ENCODE data around the gene IL18BP.

The IL18BP gene

GRCh38 chr11:72012897-72013721 is 14.4 kb downstream of the IL18BP start:
- DNase-seq (ENCODE audit: low spot score) = no peak

GRCh38 chr11:72013765-72014711 is 15.3 kb downstream of the IL18BP start:
- no peak for DNase-seq (ENCODE audit: low spot score)

DNA sequence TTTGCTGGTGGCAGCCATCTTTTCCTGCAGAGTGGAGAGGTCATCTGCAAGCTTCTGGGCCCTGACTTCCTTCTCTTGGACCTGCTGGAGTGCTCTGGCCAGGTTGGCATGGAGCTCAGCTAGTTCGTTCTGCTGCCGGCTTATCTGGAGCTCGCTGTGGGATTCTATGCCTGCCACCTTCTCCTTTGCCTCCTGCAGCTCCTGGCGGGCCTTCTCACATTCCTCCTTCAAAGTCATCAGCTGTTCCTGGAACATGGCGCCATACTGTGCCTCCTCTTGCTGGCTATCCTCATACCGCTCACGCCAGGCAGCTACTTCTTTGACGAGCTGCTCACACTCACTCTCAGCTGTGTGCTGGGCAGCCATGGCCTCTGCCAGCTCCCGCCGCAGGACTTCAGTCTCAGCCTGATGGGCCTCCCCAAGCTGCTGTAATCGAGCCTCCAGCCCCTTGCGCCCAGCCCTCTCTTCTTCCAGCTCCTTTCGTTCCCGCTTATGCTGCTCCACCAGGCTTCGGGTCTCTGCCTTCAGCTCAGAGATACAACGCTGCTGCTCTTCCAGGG is 16.1 kb downstream of the IL18BP start:
- no peak for DNase-seq (ENCODE audit: low spot score)

- DNase-seq (ENCODE audit: low spot score) = no peak
Observed at GRCh38 chr11:72015511-72016061, 16.9 kb downstream of the IL18BP start.

- DNase-seq (ENCODE audit: low spot score) = no peak
Observed at GRCh38 chr11:72018171-72018570, 19.5 kb downstream of the IL18BP start.

DNA sequence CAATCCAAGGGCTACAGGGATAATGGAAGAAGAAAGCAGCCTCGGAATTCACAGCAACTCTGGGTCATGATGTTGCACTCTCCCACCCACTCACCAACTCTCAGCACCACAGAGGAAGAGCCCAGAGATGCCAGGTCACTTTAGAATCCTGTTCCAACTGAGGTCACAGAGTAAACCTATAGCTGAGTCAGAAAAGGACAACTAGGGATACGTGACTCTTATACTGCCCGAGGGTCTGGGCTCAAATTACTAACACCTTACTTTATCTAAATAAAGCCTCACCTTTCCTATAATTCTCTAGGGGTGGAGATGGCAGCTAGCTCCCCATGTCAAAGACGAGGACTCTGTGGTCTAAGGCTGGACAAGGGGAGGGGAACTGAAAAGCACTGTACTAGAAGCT is 24.6 kb downstream of the IL18BP start:
- no peak for DNase-seq (ENCODE audit: low spot score)

- no peak for DNase-seq (ENCODE audit: low spot score)
Observed at GRCh38 chr11:72024069-72024754, 25.5 kb downstream of the IL18BP start.

- no peak for DNase-seq (ENCODE audit: low spot score)
Observed at GRCh38 chr11:72026090-72026489, 27.4 kb downstream of the IL18BP start.

DNA sequence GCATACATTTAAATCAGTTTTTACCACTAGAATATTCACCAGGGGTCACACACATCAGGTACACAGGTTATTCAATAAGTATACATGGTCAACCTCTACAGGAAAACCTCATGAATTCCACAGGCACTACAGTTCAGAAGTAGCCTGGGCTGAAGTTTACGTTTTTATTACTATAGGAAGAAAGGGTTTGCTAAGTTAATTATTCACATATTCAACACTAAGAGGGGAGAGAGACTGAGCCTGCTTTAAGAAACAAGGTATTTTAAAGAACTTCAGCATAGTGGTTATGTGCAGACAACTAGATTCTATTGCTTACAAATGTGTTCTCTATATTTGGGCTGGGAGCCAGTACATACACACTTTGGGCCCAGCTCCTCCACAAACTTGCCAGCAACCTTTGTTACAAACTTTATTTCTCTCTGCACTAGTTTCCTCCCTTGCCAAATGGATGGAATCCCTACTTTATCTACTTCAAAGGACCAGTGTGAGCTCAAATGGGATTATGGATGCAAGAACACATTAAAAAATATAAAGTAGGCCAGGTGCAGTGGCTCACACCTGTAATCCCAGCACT is 31.9 kb downstream of the IL18BP start:
- DNase-seq (ENCODE audit: low spot score) = no peak

- DNase-seq (ENCODE audit: low spot score) = no peak
Observed at GRCh38 chr11:72036687-72037086, 38.0 kb downstream of the IL18BP start.

GRCh38 chr11:72037554-72038311 is 39.0 kb downstream of the IL18BP start:
- DNase-seq (ENCODE audit: low spot score) = no peak

GRCh38 chr11:72038491-72038890 is 39.8 kb downstream of the IL18BP start:
- DNase-seq (ENCODE audit: low spot score) = no peak

DNA sequence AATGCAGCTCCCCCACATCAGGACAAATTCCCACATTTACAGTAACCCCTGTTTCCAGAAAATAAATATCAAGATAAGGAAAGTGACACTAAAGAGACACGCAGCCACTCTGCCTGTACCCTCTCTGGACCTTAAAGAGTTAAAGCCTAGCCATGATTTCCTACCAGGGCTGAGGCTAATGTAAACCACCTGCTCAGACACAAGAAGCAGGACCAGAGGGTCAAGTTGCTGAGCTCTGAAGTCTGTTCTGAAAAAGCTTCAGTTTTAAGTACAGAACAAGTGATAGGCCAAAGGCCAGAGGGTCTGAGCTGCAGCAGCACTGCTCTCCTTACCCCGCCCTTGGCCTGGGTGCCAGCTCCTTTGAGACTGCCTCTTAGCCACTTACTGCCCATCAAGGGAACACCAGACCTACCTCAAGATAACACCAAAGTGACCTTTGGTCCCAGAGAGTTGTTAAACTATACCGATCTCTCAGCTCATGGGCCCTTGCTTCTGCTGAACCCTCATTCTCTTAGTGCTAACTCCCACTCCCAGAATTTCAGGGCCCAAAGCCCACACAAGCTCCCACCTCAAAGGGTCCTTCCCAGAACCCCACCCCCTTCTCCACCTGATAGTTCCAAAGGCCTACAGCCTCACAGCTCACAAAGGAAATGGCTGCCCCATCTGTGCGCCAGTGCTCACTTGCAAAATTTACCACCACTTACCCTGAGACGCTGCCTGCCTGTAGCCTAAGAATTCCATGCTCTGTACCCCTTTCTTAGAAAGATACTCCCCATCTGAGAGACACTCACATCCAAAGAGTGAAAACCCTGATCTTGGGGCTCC is 40.5 kb downstream of the IL18BP start:
- DNase-seq (ENCODE audit: low spot score) = no peak

- DNase-seq (ENCODE audit: low spot score) = no peak
Observed at GRCh38 chr11:72039856-72040401, 41.2 kb downstream of the IL18BP start.

DNA sequence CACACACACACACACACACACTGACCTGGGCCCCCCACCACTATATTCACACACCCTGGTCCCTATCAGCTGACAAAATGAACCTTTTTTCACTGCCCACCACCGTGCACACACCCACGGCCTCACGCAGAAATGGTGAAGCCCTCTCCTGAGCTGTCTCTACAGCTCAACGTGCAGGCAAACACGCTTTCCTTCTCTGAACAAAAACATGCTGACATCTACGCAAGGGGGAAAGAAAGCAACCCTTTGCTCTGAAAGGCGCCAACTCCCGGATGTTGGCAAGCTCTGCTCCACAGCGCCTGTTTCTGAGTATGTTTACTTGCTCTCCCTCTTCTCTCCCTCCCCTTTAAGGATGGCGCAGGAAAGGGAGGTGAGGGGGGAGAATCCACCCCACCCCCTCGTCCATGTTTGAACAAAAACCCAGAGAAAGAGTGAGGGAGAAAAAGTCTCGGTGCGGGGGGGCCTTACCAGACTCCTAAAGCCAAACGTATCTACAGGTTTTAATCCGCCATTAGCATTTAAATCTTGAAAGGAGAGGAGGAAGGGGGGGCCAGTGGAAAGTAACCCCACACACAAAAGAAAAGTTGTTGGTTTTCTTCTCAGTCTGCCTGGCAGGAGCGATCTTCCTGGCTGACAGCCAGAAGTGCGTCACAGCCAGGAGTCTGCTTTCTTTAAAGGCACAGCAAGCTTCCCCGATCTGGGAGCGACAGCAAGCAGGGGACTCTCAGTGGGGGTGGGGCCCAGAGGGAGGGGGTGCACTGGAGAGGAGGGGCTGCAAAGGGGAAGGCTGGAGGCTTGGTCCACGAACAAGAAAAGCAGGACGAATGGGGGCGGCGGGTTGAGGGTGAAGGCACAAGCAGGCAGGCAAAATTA is 42.0 kb downstream of the IL18BP start:
- peak; percentile 75 for DNase-seq (ENCODE audit: low spot score)

GRCh38 chr11:72041364-72042063 is 42.8 kb downstream of the IL18BP start:
- DNase-seq (ENCODE audit: low spot score) = peak; percentile 32

DNA sequence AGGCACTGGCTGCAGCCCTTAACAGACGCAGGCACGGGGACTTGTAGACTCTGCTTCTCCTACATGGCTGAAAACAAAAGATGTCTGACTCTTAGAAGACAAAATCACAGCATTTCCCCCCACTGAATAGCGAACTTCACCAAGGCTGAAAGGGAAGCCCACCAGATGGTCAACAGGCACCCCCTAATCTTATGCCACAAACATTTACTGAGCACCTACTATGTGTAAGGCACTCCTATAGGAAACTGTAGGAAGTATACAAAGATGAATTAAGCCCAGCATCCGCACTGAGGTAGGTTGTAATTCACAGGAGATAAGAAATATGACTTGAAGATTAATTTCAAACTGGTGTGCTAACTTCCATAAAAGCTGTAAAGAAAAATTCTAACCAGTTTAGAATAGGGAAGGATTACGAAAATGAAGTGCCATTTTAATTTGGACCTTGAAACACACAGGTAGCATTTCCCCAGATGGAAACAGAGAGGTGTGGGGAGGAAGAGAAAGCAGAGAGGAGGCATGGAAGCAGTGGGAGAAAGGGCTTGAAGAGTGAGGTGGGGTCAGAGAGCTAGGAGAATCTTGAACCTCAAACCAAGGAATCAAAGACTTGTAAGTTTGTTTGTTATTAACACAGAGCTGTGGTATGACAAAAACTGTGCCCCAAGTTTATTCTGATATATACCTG is 43.5 kb downstream of the IL18BP start:
- DNase-seq (ENCODE audit: low spot score) = no peak
